GM23338 (cell line): Measurements from ENCODE around the gene ASAP2. TPM values are rescaled to one million over a fixed set of nuclear protein-coding genes. Genes with fewer than 3 reads are reported as not detected.

Source experiments
- ATAC-seq: fragments of 200-7000 bp; cut with Tn5 transposase; 3 replicates; pipeline ENCODE4 v1.9.1; 2020
- DNase-seq: peaks from one replicate; pipeline ENCODE4 v3.0.0-alpha.2; 2015; ENCODE audit warnings: low spot score
- H2AFZ ChIP-seq: fragments of 200-600 bp; sonication (generic); 2 replicates; pipeline ENCODE4 v1.8.0; 2016; ENCODE audit warnings: antibody characterized with exemption, mild to moderate bottlenecking, moderate library complexity
- H3F3A ChIP-seq: fragments of 200-600 bp; sonication (generic); replicated peaks from 2 replicates; pipeline ENCODE4 v1.8.0; 2017; ENCODE audit warnings: antibody characterized with exemption, mixed run types, low read depth
- H3K27ac ChIP-seq: fragments of 200-600 bp; sonication (generic); 2 replicates; pipeline ENCODE4 v1.6.1; 2016; ENCODE audit warnings: low read depth
- H3K27me3 ChIP-seq: fragments of 200-600 bp; sonication (generic); 2 replicates; pipeline ENCODE4 v1.8.0; 2016; ENCODE audit warnings: mild to moderate bottlenecking, mixed run types, moderate library complexity; ENCODE audit not compliant: insufficient read depth
- H3K36me3 ChIP-seq: fragments of 200-600 bp; sonication (generic); 2 replicates; pipeline ENCODE4 v1.8.0; 2016; ENCODE audit warnings: mild to moderate bottlenecking; ENCODE audit not compliant: insufficient read depth
- H3K4me1 ChIP-seq: fragments of 200-600 bp; sonication (generic); 2 replicates; pipeline ENCODE4 v1.8.0; 2016; ENCODE audit warnings: mild to moderate bottlenecking, moderate library complexity; ENCODE audit not compliant: insufficient read depth
- H3K4me2 ChIP-seq: fragments of 200-600 bp; sonication (generic); 2 replicates; pipeline ENCODE4 v1.7.1; 2017; ENCODE audit warnings: mixed run types
- H3K4me3 ChIP-seq: fragments of 200-600 bp; sonication (generic); 2 replicates; pipeline ENCODE4 v1.6.1; 2016; ENCODE audit warnings: mixed run types
- H3K79me2 ChIP-seq: fragments of 200-600 bp; sonication (generic); replicated peaks from 2 replicates; pipeline ENCODE4 v1.8.0; 2017; ENCODE audit warnings: mild to moderate bottlenecking; ENCODE audit not compliant: insufficient read depth
- H3K9me2 ChIP-seq: fragments of 200-600 bp; sonication (generic); 2 replicates; pipeline ENCODE4 v1.8.0; 2017; ENCODE audit not compliant: insufficient read depth
- H4K20me1 ChIP-seq: fragments of 200-600 bp; sonication (generic); replicated peaks from 2 replicates; pipeline ENCODE4 v1.8.0; 2017; ENCODE audit warnings: mild to moderate bottlenecking; ENCODE audit not compliant: insufficient read depth
- H3K27ac Mint-ChIP-seq: 2 replicates; pipeline ENCODE4 v1.8.0; 2020; ENCODE audit warnings: inconsistent platforms, mild to moderate bottlenecking, moderate library complexity, mixed read lengths
- H3K27me3 Mint-ChIP-seq: 3 replicates; pipeline ENCODE4 v1.8.0; 2022; ENCODE audit warnings: low read depth, mild to moderate bottlenecking, moderate library complexity, mixed read lengths, inconsistent platforms; ENCODE audit not compliant: insufficient read depth, poor library complexity
- H3K36me3 Mint-ChIP-seq: 3 replicates; pipeline ENCODE4 v1.8.0; 2021; ENCODE audit warnings: low read depth, mild to moderate bottlenecking, inconsistent platforms, moderate library complexity, mixed read lengths
- H3K4me1 Mint-ChIP-seq: 3 replicates; pipeline ENCODE4 v1.8.0; 2020; ENCODE audit warnings: mild to moderate bottlenecking, inconsistent platforms, mixed read lengths
- H3K4me3 Mint-ChIP-seq: 3 replicates; pipeline ENCODE4 v1.8.0; 2021; ENCODE audit warnings: moderate library complexity, mild to moderate bottlenecking, inconsistent platforms, mixed read lengths
- H3K9me3 Mint-ChIP-seq: 3 replicates; pipeline ENCODE4 v1.8.0; 2020; ENCODE audit warnings: moderate library complexity, mild to moderate bottlenecking, inconsistent platforms, mixed read lengths
- CREB1 ChIP-seq: fragments of 250-450 bp; sonication (Bioruptor Pico); IDR thresholded peaks from 2 replicates; pipeline ENCODE4 v1.5.0; 2020; ENCODE audit warnings: low read depth, mild to moderate bottlenecking, moderate library complexity
- EZH2 ChIP-seq: fragments of 200-600 bp; sonication (generic); IDR thresholded peaks from one replicate; pipeline ENCODE4 v1.8.0; 2017; ENCODE audit warnings: antibody characterized with exemption, mild to moderate bottlenecking, low read depth; ENCODE audit not compliant: unreplicated experiment
- EZH2phosphoT487 ChIP-seq: fragments of 200-600 bp; sonication (generic); IDR thresholded peaks from one replicate; pipeline ENCODE4 v1.8.1; 2018; ENCODE audit warnings: antibody characterized with exemption; ENCODE audit not compliant: unreplicated experiment
- JUNB ChIP-seq: IDR thresholded peaks from one replicate; pipeline ENCODE4 v1.6.1; 2016; ENCODE audit warnings: antibody characterized with exemption; ENCODE audit not compliant: unreplicated experiment
- NANOG ChIP-seq: IDR thresholded peaks from 2 replicates; pipeline ENCODE4 v1.6.1; 2016; ENCODE audit warnings: antibody characterized with exemption, borderline replicate concordance
- POLR2AphosphoS5 ChIP-seq: IDR thresholded peaks from 2 replicates; pipeline ENCODE4 v1.6.1; 2016; ENCODE audit warnings: antibody characterized with exemption, low read depth
- STAT1 ChIP-seq: IDR thresholded peaks from one replicate; pipeline ENCODE4 v1.6.1; 2016; ENCODE audit warnings: antibody characterized with exemption; ENCODE audit not compliant: unreplicated experiment
- ZNF114 ChIP-seq: fragments of 250-450 bp; sonication (Bioruptor Pico); IDR thresholded peaks from 2 replicates; pipeline ENCODE4 v1.5.0; 2020; ENCODE audit warnings: mild to moderate bottlenecking, moderate library complexity
- ZNF331 ChIP-seq: fragments of 250-450 bp; sonication (Bioruptor Pico); IDR thresholded peaks from 2 replicates; pipeline ENCODE4 v1.5.0; 2020; ENCODE audit warnings: low read depth, mild to moderate bottlenecking, moderate library complexity
- polyA plus RNA-seq: library from polyadenylated mRNA; unstranded; fragments of >200 nt; fragmentation: Nextera tagmentation; extraction: Ambion mirVana; gene quantifications from 2 replicates; pipeline ENCODE4 v1.2.1, GENCODE V29; 2016
- total RNA-seq: library from RNA; depleted of rRNA; stranded (reverse); fragments of >200 nt; shearing (Covaris generic); gene quantifications from 2 replicates; pipeline ENCODE4 v1.2.3, GENCODE V29; 2014
- TF ChIP-seq, protein P1 (sequence below): fragments of 250-450 bp; sonication (Bioruptor Pico); IDR thresholded peaks from 2 replicates; pipeline ENCODE4 v1.5.0; 2020; ENCODE audit warnings: mild to moderate bottlenecking, moderate library complexity
- TF ChIP-seq, protein P2 (sequence below), 2 experiments: fragments of 200-600 bp in 1 of 2; sonication (generic) in 1 of 2; conservative IDR thresholded peaks; 2 replicates each; pipeline versions ENCODE4 v1.5.1 to v1.6.1; 2016 to 2017; ENCODE audit warnings: antibody characterized with exemption in 2 of 2, low read depth in 2 of 2, mild to moderate bottlenecking in 2 of 2, moderate library complexity in 1 of 2
- TF ChIP-seq, protein P3 (sequence below): IDR thresholded peaks from one replicate; pipeline ENCODE4 v1.6.1; 2018; ENCODE audit warnings: antibody characterized with exemption; ENCODE audit not compliant: unreplicated experiment
- TF ChIP-seq, protein P4 (sequence below): IDR thresholded peaks from 2 replicates; pipeline ENCODE4 v1.6.1; 2016; ENCODE audit warnings: antibody characterized with exemption

Gene ASAP2
- total and polyA plus RNA-seq, 2 experiments from 2014 or later = 2.6 to 15.6 TPM

DNA sequence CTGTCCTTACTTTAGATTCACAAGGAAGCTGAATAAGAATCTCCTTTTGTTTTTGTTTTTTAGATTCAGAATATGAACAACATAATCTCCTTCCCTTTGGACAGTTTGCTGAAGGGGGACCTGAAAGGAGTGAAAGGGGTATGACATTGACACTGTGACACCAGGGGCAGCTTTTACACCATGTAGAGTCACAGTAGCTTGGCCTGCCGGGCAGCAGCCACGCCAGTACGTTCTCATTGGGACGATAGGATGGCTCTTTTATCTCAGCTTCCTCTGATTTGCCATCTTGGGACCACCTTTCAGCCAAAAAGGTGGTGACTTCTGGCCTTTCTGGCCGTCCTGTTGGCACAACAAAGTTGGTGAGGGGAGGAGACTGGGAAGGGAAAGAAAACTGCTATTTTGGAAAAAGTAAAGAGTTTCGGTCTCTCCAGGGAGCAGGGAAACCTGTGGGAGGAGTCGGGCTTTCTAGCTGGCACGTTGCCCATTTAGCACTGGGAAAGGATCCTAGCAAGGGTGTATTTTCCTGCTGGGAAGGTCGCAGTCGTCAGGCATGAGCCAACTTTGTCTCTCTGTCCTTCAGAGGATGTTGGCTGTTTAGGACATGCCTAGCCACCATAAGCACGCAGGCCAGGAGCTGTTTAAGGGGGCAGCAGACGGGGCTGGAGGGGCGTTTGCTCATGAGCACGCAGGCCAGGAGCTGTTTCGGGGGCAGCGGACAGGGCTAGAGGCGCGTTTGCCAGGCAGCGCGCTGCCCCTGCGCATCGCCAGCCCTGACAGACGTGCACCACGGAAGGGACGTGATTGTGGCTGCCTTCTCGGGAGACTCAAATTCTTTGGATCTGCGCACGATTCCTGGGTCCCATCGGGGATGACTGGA lies 112.1 kb downstream of the ASAP2 start:
- no peaks in the 10 kb centered on the region for H3K9me3 Mint-ChIP-seq
- no peak for ATAC-seq
- Histone ChIP-seq H3K36me3 (no peaks in the 10 kb centered on the region), H3F3A (no peaks in the 10 kb centered on the region), H3K4me3 (no peak overlapping the region), H3K79me2 (no peaks in the 10 kb centered on the region), H3K9me2 (no peaks in the 10 kb centered on the region), H2AFZ (no peak overlapping the region), H3K27ac (no peak overlapping the region), H4K20me1 (0 out of 2 replicates have a peak, but pooled peaks cover 5% of the 10 kb centered on the region), H3K4me2 (no peak overlapping the region), H3K27me3 (no peaks in the 10 kb centered on the region), H3K4me1 (no peaks in the 10 kb centered on the region)
- no peak overlapping the region for H3K27ac Mint-ChIP-seq
- H3K36me3 Mint-ChIP-seq = peaks cover 9% of the 10 kb centered on the region
- no peak overlapping the region for H3K4me3 Mint-ChIP-seq
- peaks cover 2% of the 10 kb centered on the region for H3K27me3 Mint-ChIP-seq
- peaks cover 6% of the 10 kb centered on the region for H3K4me1 Mint-ChIP-seq
- TF ChIP-seq, protein P1, sequence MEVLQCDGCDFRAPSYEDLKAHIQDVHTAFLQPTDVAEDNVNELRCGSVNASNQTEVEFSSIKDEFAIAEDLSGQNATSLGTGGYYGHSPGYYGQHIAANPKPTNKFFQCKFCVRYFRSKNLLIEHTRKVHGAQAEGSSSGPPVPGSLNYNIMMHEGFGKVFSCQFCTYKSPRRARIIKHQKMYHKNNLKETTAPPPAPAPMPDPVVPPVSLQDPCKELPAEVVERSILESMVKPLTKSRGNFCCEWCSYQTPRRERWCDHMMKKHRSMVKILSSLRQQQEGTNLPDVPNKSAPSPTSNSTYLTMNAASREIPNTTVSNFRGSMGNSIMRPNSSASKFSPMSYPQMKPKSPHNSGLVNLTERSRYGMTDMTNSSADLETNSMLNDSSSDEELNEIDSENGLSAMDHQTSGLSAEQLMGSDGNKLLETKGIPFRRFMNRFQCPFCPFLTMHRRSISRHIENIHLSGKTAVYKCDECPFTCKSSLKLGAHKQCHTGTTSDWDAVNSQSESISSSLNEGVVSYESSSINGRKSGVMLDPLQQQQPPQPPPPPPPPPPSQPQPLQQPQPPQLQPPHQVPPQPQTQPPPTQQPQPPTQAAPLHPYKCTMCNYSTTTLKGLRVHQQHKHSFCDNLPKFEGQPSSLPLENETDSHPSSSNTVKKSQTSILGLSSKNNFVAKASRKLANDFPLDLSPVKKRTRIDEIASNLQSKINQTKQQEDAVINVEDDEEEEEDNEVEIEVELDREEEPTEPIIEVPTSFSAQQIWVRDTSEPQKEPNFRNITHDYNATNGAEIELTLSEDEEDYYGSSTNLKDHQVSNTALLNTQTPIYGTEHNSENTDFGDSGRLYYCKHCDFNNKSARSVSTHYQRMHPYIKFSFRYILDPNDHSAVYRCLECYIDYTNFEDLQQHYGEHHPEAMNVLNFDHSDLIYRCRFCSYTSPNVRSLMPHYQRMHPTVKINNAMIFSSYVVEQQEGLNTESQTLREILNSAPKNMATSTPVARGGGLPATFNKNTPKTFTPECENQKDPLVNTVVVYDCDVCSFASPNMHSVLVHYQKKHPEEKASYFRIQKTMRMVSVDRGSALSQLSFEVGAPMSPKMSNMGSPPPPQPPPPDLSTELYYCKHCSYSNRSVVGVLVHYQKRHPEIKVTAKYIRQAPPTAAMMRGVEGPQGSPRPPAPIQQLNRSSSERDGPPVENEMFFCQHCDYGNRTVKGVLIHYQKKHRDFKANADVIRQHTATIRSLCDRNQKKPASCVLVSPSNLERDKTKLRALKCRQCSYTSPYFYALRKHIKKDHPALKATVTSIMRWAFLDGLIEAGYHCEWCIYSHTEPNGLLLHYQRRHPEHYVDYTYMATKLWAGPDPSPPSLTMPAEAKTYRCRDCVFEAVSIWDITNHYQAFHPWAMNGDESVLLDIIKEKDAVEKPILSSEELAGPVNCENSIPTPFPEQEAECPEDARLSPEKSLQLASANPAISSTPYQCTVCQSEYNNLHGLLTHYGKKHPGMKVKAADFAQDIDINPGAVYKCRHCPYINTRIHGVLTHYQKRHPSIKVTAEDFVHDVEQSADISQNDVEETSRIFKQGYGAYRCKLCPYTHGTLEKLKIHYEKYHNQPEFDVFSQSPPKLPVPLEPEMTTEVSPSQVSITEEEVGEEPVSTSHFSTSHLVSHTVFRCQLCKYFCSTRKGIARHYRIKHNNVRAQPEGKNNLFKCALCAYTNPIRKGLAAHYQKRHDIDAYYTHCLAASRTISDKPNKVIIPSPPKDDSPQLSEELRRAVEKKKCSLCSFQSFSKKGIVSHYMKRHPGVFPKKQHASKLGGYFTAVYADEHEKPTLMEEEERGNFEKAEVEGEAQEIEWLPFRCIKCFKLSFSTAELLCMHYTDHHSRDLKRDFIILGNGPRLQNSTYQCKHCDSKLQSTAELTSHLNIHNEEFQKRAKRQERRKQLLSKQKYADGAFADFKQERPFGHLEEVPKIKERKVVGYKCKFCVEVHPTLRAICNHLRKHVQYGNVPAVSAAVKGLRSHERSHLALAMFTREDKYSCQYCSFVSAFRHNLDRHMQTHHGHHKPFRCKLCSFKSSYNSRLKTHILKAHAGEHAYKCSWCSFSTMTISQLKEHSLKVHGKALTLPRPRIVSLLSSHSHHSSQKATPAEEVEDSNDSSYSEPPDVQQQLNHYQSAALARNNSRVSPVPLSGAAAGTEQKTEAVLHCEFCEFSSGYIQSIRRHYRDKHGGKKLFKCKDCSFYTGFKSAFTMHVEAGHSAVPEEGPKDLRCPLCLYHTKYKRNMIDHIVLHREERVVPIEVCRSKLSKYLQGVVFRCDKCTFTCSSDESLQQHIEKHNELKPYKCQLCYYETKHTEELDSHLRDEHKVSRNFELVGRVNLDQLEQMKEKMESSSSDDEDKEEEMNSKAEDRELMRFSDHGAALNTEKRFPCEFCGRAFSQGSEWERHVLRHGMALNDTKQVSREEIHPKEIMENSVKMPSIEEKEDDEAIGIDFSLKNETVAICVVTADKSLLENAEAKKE (CRISPR knock-in tag) = no peak
- TF ChIP-seq EZH2phosphoT487 (no peak), JUNB (no peak), STAT1 (no peak), EZH2 (no peak), POLR2AphosphoS5 (no peak), ZNF331 (CRISPR knock-in tag) (no peak), CREB1 (no peak), NANOG (no peak), ZNF114 (no peak)
- TF ChIP-seq, protein P2, sequence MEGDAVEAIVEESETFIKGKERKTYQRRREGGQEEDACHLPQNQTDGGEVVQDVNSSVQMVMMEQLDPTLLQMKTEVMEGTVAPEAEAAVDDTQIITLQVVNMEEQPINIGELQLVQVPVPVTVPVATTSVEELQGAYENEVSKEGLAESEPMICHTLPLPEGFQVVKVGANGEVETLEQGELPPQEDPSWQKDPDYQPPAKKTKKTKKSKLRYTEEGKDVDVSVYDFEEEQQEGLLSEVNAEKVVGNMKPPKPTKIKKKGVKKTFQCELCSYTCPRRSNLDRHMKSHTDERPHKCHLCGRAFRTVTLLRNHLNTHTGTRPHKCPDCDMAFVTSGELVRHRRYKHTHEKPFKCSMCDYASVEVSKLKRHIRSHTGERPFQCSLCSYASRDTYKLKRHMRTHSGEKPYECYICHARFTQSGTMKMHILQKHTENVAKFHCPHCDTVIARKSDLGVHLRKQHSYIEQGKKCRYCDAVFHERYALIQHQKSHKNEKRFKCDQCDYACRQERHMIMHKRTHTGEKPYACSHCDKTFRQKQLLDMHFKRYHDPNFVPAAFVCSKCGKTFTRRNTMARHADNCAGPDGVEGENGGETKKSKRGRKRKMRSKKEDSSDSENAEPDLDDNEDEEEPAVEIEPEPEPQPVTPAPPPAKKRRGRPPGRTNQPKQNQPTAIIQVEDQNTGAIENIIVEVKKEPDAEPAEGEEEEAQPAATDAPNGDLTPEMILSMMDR (conservative IDR thresholded peaks at IDR 0.05; ENCODE audit: low read depth in 2 of 2) = no peak
- TF ChIP-seq, protein P3, sequence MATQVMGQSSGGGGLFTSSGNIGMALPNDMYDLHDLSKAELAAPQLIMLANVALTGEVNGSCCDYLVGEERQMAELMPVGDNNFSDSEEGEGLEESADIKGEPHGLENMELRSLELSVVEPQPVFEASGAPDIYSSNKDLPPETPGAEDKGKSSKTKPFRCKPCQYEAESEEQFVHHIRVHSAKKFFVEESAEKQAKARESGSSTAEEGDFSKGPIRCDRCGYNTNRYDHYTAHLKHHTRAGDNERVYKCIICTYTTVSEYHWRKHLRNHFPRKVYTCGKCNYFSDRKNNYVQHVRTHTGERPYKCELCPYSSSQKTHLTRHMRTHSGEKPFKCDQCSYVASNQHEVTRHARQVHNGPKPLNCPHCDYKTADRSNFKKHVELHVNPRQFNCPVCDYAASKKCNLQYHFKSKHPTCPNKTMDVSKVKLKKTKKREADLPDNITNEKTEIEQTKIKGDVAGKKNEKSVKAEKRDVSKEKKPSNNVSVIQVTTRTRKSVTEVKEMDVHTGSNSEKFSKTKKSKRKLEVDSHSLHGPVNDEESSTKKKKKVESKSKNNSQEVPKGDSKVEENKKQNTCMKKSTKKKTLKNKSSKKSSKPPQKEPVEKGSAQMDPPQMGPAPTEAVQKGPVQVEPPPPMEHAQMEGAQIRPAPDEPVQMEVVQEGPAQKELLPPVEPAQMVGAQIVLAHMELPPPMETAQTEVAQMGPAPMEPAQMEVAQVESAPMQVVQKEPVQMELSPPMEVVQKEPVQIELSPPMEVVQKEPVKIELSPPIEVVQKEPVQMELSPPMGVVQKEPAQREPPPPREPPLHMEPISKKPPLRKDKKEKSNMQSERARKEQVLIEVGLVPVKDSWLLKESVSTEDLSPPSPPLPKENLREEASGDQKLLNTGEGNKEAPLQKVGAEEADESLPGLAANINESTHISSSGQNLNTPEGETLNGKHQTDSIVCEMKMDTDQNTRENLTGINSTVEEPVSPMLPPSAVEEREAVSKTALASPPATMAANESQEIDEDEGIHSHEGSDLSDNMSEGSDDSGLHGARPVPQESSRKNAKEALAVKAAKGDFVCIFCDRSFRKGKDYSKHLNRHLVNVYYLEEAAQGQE = no peak
- TF ChIP-seq, protein P4, sequence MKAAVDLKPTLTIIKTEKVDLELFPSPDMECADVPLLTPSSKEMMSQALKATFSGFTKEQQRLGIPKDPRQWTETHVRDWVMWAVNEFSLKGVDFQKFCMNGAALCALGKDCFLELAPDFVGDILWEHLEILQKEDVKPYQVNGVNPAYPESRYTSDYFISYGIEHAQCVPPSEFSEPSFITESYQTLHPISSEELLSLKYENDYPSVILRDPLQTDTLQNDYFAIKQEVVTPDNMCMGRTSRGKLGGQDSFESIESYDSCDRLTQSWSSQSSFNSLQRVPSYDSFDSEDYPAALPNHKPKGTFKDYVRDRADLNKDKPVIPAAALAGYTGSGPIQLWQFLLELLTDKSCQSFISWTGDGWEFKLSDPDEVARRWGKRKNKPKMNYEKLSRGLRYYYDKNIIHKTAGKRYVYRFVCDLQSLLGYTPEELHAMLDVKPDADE = no peak
- no peak for DNase-seq
